Amygdala (tissue), 56 donors: ENCODE data around the gene KRTAP5-9.
A peak's percentile ranks its signal among the peaks of the same experiment; 100 is the strongest.
"Not testable (repeated sequence)": the region's sequence is repeated elsewhere in the genome, so short reads cannot be mapped to it uniquely, and the experiment has no call there.

Experiments used
- DNase-seq, 56 donors: peaks; one replicate each; lab custom pipeline; 2025; lab: John Stamatoyannopoulos, UW

KRTAP5-9 gene

DNA sequence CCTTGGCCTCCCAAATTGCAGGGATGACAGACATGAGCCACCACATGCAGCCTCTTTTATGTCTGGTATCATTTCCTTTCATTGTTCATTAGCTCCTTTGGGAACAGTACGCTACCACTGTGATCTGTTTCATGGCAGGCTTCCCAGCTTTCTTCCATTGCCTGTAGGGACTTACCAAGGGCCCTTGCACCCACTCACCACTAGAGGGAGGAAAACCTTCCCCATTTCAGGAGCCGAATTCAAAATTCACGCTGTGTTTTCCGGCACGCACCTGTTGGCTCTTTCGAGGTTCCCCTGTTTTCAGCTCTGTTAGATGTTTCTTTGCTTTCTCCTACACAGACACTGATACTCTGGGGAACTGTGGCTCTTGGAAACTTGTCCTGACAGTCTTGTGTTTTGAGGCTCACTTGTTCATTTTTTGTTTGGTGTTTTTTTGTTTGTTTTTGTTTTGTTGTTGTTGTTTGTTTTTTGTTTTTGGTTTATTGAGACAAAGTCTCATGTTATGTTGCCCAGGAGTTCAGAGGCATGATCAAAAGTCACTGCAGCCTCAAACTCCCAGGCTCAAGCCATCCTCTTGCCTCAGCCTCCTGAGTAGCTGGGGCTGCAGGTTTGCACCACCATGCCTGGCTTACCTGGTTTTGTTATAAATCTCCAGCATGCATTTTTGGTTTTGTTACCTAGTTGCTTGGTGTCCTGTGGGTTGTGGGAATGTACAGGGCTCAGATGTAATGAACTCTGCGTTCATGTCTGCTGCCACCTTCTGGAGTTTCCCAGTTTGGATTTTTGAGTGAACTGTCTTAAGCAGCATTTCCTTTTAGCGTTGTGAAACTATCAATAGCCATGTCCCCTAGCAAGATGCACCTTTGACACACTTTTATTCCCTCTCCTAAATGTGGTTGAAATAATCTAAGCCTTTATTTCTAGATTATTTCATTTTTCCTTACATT, 32.1 kb downstream of the KRTAP5-9 start:
- DNase-seq: peak in 36 of 56 donors; percentile 6 to 67 (median 25)

DNA sequence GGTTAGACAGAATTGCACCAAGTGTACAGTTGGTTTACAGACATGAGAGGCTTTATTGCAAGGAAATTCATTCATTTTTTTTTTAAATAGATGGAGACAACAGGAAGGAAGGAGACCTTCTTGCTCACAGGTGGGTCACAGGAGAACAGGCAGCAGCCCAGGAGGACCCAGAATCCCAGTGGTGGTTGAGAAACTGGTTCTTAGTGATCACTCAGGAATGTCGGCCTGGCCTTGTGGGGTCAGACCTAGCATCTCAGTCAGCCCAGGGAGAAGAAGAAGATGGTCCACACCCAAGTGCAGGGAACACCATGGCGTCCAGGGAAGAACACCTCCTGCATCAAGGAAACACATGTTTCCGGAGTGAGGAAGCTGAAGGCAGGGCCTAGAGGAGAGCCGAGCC, 33.6 kb downstream of the KRTAP5-9 start:
- DNase-seq: no peak

DNA sequence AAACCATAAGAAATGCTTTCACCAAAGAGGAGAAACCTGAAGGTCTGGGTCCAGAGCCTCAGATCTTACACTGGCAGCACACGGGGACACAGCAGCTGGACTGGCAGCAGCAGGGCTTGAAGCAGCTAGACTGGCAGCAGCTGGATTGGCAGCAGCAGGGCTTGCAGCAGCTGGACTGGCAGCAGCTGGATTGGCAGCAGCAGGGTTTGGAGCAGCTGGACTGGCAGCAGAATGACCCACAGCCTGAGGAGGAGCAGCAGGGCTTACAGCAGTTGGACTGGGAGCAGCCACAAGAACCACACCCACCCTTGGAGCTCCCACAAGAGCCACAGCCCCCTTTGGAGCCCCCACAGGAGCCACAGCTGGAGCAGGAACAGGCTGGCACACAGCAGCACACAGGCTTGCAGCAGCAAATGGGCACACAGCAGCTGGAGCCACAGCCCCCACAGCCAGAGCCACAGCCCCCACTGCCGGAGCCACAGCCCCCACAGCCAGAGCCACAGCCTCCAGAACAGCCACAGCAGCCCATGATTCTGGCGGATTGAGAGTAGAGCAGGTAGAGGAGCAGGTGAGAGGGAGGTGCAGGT, 34.2 kb downstream of the KRTAP5-9 start, which contains the start of gene KRTAP5-11:
Gene KRTAP5-11, minus strand, starts transcription at position 567 of the 587 bp plus-strand sequence. Its CDS starts 38 bp downstream, at position 529.
- no peak for DNase-seq

DNA sequence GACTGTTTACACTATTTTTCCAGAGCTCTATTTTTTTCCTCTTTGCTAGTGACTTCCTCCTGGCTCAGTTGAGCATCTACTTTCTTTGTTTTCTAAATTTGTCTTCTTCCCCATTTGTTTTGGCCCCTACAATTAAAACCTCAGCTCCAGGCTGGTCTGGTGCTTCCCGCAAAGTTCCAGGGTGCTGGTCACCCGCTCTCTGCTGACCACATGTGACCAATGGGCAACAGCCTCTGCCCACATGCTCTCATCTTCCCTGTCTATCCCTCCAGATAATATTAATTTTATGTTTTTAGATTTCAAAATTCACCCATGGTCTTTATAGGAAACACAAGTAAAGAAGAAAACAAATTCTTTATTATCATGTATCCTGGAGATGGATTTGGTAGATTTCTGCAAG, 34.7 kb downstream of the KRTAP5-9 start:
- DNase-seq: not testable (repeated sequence)

DNA sequence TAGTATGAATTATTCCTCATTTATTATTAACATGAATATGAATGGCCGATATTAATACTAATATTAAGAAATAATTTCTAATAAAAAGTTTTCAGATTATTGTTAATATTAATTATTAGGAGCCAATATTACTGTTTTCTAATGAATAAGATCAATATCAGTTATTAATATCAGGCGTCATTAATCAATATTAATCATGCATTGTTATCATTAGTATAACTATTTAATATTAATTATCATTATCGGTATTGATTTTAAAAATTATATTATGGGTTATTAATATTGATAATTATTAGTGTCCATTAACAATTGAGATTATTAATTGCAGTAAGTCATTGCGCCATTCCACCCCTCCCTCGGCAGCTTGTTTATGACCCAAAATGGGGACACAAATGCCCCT, 37.5 kb downstream of the KRTAP5-9 start:
- not testable (repeated sequence) for DNase-seq

DNA sequence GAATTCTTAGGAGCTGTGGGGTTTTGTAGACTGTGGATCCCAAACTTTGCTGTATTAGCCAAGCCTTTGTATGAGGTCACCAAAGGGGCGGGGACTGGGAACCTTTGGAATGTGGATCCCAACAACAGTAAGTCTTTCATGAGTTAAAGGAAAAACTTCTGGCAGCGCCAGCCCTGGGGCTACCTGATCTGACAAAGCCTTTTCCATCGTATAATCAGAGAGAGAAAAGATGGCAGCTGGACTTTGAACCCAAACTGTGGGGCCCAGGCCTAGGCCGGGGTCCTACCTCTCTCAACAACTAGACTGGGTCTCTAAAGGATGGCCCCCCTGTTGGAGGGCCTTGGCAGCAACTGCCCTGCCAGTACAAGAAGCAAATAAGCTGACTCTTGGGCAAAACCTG, 40.1 kb downstream of the KRTAP5-9 start:
- DNase-seq: not testable (repeated sequence)

DNA sequence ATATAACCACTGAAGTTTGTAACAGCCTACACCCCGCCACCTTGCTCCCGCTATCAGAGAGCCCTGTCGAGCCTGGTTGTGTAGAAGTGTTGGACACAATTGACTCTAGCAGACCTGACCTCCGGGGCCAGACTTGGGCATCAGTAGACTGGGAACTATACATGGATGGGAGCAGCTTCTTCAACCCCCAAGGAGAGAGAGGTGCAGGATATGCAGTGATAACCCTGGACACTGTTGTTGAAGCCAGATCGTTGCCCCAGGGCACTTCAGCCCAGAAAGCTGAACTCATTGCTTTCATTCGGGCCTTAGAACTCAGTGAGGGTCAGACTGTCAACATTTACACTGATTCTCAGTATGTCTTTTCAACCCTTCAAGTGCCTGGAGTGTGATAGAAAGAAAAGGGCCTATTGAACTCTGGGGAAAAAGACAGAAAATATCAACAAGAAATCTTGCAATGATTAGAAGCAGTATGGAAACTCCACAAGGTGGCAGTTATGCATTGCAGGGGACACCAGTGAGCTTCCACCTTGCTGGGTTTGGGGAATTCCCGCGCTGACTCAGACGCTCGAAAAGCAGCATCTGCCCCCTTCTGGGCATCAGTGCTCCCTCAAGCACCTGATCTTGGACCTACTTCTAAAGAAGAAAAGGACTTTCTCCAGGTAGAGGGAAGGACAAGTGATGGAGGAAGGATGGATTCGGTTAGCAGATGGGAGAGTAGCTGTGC, 40.8 kb downstream of the KRTAP5-9 start:
- DNase-seq: not testable (repeated sequence)

DNA sequence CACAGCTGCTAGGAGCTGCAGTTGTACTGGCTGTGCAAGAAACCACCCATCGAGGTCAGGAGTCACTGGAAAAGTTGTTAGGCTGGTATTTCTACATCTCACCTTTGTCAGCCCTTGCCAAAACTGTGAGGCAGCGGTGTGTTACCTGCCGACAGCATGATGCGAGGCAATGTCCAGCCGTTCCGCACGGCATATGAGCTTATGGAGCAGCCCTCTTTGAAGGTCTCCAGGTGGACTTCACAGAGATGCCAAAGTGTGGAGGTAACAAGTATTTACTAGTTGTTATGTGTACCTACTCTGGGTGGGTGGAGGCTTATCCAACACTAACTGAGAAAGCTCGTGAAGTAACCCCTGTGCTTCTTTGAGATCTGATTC, 41.3 kb downstream of the KRTAP5-9 start:
- DNase-seq: not testable (repeated sequence)
